Middle frontal gyrus (tissue), 1 donor: ENCODE results near the gene FCSK.
"Not testable (repeated sequence)": the region's sequence is repeated elsewhere in the genome, so short reads cannot be mapped to it uniquely, and the experiment has no call there.

Source experiments
- DNase-seq: peaks from one replicate; pipeline ENCODE4 v3.0.0-alpha.2; 2015; ENCODE audit warnings: low spot score; ENCODE audit errors: extremely low spot score

The FCSK gene

DNA sequence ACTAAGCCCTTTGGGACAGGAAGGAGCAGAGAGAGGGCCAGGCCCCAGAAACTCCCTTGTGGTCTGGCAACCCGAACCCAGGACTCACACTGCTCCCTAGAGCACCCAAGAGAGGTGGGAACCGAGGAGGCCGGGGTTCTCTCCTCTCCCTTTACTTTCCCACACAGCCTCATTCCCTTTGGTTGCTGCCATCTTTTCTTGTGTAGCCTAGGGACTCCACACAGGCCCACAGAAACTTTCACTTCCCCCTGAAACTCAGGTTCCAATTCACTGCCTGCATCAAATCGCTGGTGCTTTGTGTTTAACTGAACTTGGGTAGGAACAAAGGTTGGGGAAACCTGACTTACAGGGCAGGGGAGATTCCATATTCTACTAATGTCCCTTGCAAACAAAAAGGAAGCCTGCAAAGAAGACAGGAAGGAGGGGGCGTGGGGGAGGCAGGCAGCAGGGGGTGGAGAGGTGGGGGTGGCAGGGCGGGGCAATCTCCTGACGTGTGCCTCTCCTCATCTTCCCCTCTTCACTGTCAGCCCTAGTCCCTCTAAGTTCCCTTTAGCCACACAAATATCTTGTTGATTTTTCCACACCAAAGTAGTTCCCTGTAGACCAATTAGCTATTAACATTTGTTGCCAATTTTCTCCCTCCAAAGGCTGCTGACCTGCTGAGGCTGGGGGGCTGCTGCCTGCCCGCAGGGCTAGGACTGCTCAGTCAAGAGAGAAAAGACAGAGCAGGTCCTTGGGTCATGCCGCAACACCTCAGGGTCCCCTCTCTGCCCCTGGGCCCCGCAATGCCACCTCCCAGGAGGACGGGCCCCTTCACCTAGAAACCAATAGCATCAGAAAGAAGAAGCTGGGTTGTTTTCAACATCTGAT lies 23.5 kb upstream of the FCSK start:
- no peak for DNase-seq

DNA sequence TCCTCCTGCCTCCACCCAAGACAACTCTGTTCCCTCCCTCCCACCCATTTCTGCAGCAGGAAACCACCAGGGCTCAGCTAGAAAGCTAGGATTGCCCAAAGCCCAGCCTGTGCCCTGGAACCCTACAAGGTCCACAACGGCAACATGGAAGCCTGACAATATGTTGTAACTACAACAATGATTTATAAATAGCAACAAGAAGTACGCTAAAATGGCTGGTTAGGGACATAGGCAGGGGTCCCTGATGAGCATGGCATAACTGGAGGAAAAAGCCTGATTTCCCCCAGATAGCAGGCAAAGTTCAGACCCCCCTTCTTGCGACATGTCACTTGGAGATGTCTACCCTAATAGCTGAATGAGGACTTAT lies 22.1 kb upstream of the FCSK start:
- no peak for DNase-seq

GRCh38 chr16:70432723-70433457 lies 21.5 kb upstream of the FCSK start:
- no peak for DNase-seq

DNA sequence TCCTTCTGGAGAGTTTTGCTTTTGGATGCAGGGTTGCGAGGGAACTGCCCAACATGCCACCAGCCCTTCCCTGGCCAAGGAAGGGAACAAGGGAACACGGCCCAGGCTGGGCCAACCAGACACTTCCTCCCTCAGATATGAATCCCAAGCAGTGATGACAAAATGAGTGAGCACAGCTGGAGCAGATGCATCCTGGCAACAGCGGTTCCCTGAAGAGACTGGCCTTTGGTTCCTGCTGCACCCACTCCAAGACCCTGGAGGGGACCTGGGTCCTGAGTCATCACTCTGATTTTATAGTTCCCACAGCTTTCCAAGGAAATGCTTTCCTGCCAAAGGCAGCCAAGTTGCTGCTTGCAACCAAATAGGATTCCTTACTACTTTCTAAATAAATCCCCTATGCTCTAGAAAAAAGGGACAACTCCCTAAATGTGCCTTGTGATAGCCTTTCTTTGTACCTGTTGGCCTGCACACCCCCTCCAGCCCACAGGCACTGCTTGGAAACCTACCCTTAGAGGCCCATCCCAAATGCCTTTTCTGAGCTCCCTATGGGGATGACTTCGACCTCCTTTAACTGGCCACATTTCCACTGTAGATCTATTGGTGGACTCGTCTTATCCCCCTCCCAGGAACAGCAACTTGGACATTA lies 20.8 kb upstream of the FCSK start:
- DNase-seq = no peak

GRCh38 chr16:70434484-70435260 lies 19.7 kb upstream of the FCSK start:
- no peak for DNase-seq

GRCh38 chr16:70437017-70437581 lies 17.3 kb upstream of the FCSK start:
- DNase-seq = no peak

DNA sequence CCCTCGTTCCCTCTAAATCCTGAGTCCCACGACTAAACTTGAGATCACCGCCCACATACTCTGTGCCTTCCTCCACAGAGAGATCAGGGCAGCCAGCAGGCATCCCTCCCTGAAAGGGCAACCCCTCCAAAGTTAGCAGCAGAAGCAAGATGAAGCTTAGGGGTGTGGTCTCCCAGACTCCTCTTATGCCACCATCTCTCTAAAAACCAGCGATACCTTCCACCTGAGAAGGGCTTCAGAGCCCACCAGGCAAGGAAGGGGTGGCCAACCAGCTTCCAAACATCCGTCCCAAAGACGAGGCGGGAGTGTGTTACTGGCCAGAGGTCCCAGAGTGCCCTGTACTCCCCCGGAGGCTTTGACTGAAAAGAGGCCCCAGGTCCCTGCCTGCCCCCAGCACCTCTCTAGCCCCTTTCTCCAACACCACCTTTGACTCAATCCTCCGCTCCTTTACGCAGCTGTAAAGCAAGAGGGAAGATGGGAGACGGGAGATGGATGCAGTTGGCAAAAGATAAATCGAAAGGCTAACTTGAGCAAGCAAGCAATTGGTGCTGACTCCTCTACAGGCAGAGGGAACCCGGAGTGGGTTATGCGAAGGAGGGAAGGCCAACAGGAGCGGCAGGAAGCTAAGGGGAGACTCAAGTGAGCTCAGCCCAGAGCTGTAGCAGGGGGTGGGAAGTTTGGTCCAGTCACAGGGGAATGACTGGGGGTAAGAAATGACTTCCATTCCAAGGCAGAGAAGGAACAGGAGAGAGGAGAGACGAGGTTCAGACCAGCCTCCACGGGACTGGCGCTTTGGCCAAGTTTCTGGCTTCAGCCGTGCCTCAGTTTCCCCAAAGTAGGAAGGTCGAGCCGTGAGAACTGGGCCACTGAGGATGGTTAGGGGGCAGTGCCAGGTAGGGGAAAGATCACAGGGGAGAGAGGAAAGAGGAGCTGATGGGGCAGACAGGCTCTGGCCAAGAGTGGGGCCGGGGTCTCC lies 16.5 kb upstream of the FCSK start:
- no peak for DNase-seq

- no peak for DNase-seq
Observed at GRCh38 chr16:70438585-70438968, 15.8 kb upstream of the FCSK start.

GRCh38 chr16:70438969-70439862 lies 15.2 kb upstream of the FCSK start, which contains the start of gene ST3GAL2:
TSS of gene ST3GAL2 (minus strand) at chr16:70439100. CDS start at chr16:70398530, 40,570 bp downstream.
- peak; percentile 89 for DNase-seq

GRCh38 chr16:70440009-70440692 lies 14.2 kb upstream of the FCSK start:
- no peak for DNase-seq

GRCh38 chr16:70441406-70441990 lies 12.9 kb upstream of the FCSK start:
- no peak for DNase-seq

DNA sequence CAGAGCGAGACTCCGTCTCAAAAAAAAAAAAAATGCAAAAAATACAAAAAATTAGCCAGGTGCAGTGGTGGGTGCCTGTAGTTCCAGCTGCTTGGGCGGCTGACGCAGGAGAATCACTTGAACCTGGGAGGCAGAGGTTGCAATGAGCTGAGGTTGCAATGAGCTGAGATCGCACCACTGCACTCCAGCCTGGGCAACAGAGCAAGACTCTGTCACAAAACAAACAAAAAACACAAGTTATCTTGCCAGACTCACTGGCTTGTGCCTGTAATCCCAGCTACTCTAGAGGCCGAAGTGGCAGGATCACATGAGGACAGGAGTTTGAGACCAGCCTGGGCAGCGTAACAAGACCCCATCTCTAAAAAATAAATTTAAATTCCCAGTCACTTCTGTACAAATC lies 12.1 kb upstream of the FCSK start:
- DNase-seq = no peak

GRCh38 chr16:70444249-70445063 lies 9.9 kb upstream of the FCSK start:
- DNase-seq = no peak

GRCh38 chr16:70448075-70448474 lies 6.3 kb upstream of the FCSK start:
- no peak for DNase-seq

DNA sequence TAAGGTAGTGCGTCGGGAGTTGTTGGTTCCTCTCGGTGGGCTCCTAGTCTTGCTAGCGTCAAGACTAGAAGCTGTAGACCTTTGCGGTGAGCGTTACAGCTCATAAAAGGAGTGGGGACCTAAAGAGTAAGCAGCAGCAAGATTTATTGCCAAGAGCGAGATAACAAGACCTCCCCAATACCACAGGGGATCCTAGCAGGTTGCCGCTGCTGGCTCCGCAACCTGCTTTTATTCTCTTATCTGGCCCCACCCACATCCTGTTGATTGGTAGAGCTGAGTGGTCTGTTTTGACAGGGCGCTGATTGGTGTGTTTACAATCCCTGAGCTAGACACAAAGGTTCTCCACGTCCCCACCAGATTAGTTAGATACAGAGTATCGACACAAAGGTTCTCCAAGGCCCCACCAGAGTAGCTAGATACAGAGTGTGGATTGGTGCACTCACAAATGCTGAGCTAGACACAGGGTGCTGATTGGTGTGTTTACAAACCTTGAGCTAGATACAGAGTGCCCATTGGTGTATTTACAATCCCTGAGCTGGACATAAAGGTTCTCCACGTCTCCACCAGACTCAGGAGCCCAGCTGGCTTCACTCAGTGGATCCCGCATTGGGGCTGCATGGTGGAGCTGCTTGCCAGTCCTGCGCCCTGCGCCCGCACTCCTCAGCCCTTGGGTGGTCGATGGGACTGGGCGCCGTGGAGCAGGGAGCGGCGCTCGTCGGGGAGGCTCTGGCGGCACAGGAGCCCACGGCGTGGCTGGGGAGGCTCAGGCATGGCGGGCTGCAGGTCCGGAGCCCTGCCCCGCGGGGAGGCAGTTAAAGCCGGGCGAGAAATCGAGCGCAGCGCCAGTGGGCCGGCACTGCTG lies 4.0 kb upstream of the FCSK start:
- not testable (repeated sequence) for DNase-seq

DNA sequence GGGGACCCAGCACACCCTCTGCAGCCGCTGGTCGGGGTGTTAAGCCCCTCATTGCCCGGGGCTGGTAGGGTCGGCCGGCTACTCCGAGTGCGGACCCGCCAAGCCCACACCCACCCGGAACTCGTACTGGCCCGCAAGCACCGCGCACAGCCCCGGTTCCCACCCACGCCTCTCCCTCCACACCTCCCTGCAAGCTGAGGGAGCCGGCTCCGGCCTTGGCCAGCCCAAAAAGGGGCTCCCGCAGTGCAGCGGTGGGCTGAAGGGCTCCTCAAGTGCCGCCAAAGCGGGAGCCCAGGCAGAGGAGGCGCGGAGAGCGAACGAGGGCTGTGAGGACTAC lies 3.4 kb upstream of the FCSK start:
- not testable (repeated sequence) for DNase-seq
